GM12892 (cell line): Measurements from ENCODE around the gene RGS17.

Source experiments
- POLR2A ChIP-seq: IDR thresholded peaks from 2 replicates; pipeline ENCODE4 v1.6.1; 2011; ENCODE audit warnings: low read depth, low read length, control low read depth
- POLR2AphosphoS5 ChIP-seq: IDR thresholded peaks from 2 replicates; pipeline ENCODE4 v1.6.1; 2011; ENCODE audit warnings: low read depth, low read length, control low read depth
- TAF1 ChIP-seq: IDR thresholded peaks from 2 replicates; pipeline ENCODE4 v1.6.1; 2011; ENCODE audit warnings: low read depth, mild to moderate bottlenecking, control low read depth, low read length, borderline replicate concordance

DNA sequence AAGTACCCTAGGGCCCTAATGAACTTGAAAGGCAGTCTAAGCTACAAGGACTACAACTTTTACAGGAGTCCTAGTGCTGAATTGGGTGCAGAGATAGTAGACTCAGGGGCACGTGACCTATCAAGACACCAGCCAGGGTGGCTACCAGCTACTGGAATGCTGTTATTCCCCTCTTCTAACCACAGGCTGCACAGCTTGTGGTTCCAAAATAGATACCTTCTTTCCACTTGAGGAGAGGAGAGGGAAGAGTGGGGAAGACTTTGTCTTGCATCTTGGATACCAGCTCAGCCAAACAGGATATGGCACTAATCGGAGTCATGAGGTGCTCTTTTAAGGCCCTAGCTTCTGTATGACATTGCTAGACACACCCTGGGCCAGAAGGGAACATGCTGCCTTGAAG, 68.6 kb downstream of the RGS17 start:
- no peak for TF ChIP-seq POLR2AphosphoS5
- TF ChIP-seq POLR2A = no peak
- no peak for TF ChIP-seq TAF1
